ELR (cell line): ENCODE measurements around the gene SYCP2.
"Not testable (repeated sequence)": the region's sequence is repeated elsewhere in the genome, so short reads cannot be mapped to it uniquely, and the experiment has no call there.

ENCODE experiments used
- DNase-seq: peaks from one replicate; pipeline ENCODE4 v3.0.0-alpha.2; 2015; ENCODE audit warnings: low read depth

SYCP2 gene

GRCh38 chr20:59933296-59933848 lies at the start of gene SYCP2:
TSS of gene SYCP2 (minus strand) at chr20:59933637. CDS start at chr20:59922413, 11,224 bp downstream.
- no peak for DNase-seq

- no peak for DNase-seq
Observed at GRCh38 chr20:59983076-59983475, 49.6 kb upstream of the SYCP2 start.

GRCh38 chr20:59977086-59977485 lies 43.6 kb upstream of the SYCP2 start:
- DNase-seq: no peak

- no peak for DNase-seq
Observed at GRCh38 chr20:59976156-59976782, 42.8 kb upstream of the SYCP2 start.

GRCh38 chr20:59972037-59972801 lies 38.8 kb upstream of the SYCP2 start:
- DNase-seq: no peak

GRCh38 chr20:59971428-59971827 lies 38.0 kb upstream of the SYCP2 start:
- no peak for DNase-seq

- DNase-seq: no peak
Observed at GRCh38 chr20:59966428-59966827, 33.0 kb upstream of the SYCP2 start.

GRCh38 chr20:59962155-59962554 lies 28.7 kb upstream of the SYCP2 start:
- no peak for DNase-seq

GRCh38 chr20:59961423-59961822 lies 28.0 kb upstream of the SYCP2 start:
- no peak for DNase-seq

GRCh38 chr20:59958626-59959025 lies 25.2 kb upstream of the SYCP2 start:
- no peak for DNase-seq

- no peak for DNase-seq
Observed at GRCh38 chr20:59958123-59958522, 24.7 kb upstream of the SYCP2 start, which contains the start of gene CDH26. TSS of gene CDH26 (plus strand) at chr20:59958423. CDS start at chr20:59958727, 304 bp downstream.

- DNase-seq: not testable (repeated sequence)
Observed at GRCh38 chr20:59957568-59957967, 24.1 kb upstream of the SYCP2 start.

- DNase-seq: peak; percentile 48
Observed at GRCh38 chr20:59955131-59955796, 21.8 kb upstream of the SYCP2 start.

- no peak for DNase-seq
Observed at GRCh38 chr20:59954718-59955117, 21.3 kb upstream of the SYCP2 start.

GRCh38 chr20:59949911-59950310 lies 16.5 kb upstream of the SYCP2 start:
- no peak for DNase-seq

GRCh38 chr20:59948828-59949720 lies 15.6 kb upstream of the SYCP2 start:
- DNase-seq: peak; percentile 67

- DNase-seq: no peak
Observed at GRCh38 chr20:59948212-59948611, 14.8 kb upstream of the SYCP2 start.

GRCh38 chr20:59947376-59947775 lies 13.9 kb upstream of the SYCP2 start:
- DNase-seq: no peak

GRCh38 chr20:59945731-59946130 lies 12.3 kb upstream of the SYCP2 start:
- DNase-seq: no peak

- no peak for DNase-seq
Observed at GRCh38 chr20:59945175-59945574, 11.7 kb upstream of the SYCP2 start.

GRCh38 chr20:59944726-59945125 lies 11.3 kb upstream of the SYCP2 start:
- no peak for DNase-seq

GRCh38 chr20:59942245-59942644 lies 8.8 kb upstream of the SYCP2 start:
- DNase-seq: no peak
